A673 (cell line): ENCODE data around the gene PTX4. TPM values are rescaled to one million over a fixed set of nuclear protein-coding genes. Genes with fewer than 3 reads are reported as not detected.

ENCODE experiments used
- BruUV-seq: library from RNA; stranded (reverse); fragments of 400-500 nt; replicated peaks from 2 replicates; lab custom pipeline; 2021; lab: Mats Ljungman, UMichigan
- CTCF ChIA-PET: fragments of 300-600 bp; sonication (Branson Sonifier 250); formaldehyde crosslinking; loops from one replicate; lab custom pipeline; 2022; ENCODE audit warnings: antibody characterized with exemption; lab: Charles Lee
- POLR2A ChIA-PET: fragments of 300-600 bp; sonication (Branson Sonifier 250); formaldehyde crosslinking; loops from one replicate; lab custom pipeline; 2022; ENCODE audit warnings: antibody characterized with exemption; ENCODE audit not compliant: low non-redundant PET; lab: Charles Lee
- DNase-seq: peaks from one replicate; pipeline ENCODE4 v3.0.0-alpha.2; 2015; ENCODE audit warnings: low spot score
- H3K27ac ChIP-seq: fragments of 200-600 bp; sonication (generic); 2 replicates; pipeline ENCODE4 v1.5.1; 2016; ENCODE audit warnings: mixed run types, low read depth, mild to moderate bottlenecking, mixed read lengths, antibody characterized with exemption, low read length; ENCODE audit not compliant: poor library complexity, severe bottlenecking
- H3K27me3 ChIP-seq: fragments of 200-600 bp; sonication (generic); replicated peaks from 2 replicates; pipeline ENCODE4 v1.6.1; 2017; ENCODE audit warnings: mixed run types, low read depth, mild to moderate bottlenecking, mixed read lengths, antibody characterized with exemption, low read length; ENCODE audit not compliant: insufficient read depth, poor library complexity
- H3K36me3 ChIP-seq: fragments of 200-600 bp; sonication (generic); 2 replicates; pipeline ENCODE4 v1.6.1; 2016; ENCODE audit warnings: mixed run types, mild to moderate bottlenecking, mixed read lengths, antibody characterized with exemption, low read length; ENCODE audit not compliant: insufficient read depth, poor library complexity, severe bottlenecking
- H3K4me1 ChIP-seq: fragments of 200-600 bp; sonication (generic); 2 replicates; pipeline ENCODE4 v1.6.1; 2017; ENCODE audit warnings: mixed run types, mild to moderate bottlenecking, mixed read lengths, antibody characterized with exemption, low read length; ENCODE audit not compliant: insufficient read depth, poor library complexity, severe bottlenecking
- H3K4me3 ChIP-seq: fragments of 200-600 bp; sonication (generic); 2 replicates; pipeline ENCODE4 v1.5.1; 2016; ENCODE audit warnings: low read depth, mixed run types, mild to moderate bottlenecking, mixed read lengths, low read length; ENCODE audit not compliant: poor library complexity, severe bottlenecking
- H3K9me3 ChIP-seq: fragments of 200-600 bp; sonication (generic); 2 replicates; pipeline ENCODE4 v1.6.1; 2016; ENCODE audit warnings: mixed run types, low read depth, mild to moderate bottlenecking, mixed read lengths, antibody characterized with exemption, low read length; ENCODE audit not compliant: poor library complexity, severe bottlenecking
- EZH2 ChIP-seq: fragments of 200-600 bp; sonication (generic); IDR thresholded peaks from 2 replicates; pipeline ENCODE4 v1.6.1; 2017; ENCODE audit warnings: borderline replicate concordance, low read depth, mild to moderate bottlenecking, mixed read lengths, antibody characterized with exemption, low read length; ENCODE audit not compliant: poor library complexity, severe bottlenecking
- intact Hi-C: fragments of 100-400 bp; cut with micrococcal nuclease; formaldehyde crosslinking; loops from one replicate; pipeline ENCODE4 v1.10.0; 2022; ENCODE audit not compliant: unreplicated experiment
- total RNA-seq: library from RNA; stranded (reverse); gene quantifications from 2 replicates; pipeline ENCODE4 v1.2.3, GENCODE V29; 2021
- TF ChIP-seq, protein P1 (sequence below): fragments of 300-800, 200-600 bp; sonication (generic); conservative IDR thresholded peaks from 2 replicates; pipeline ENCODE4 v1.5.1; 2017; ENCODE audit warnings: low read depth, mild to moderate bottlenecking, antibody characterized with exemption, low read length, moderate library complexity, mixed read lengths

Gene PTX4
- total RNA-seq, 1 experiment from 2014 or later = not detected

DNA sequence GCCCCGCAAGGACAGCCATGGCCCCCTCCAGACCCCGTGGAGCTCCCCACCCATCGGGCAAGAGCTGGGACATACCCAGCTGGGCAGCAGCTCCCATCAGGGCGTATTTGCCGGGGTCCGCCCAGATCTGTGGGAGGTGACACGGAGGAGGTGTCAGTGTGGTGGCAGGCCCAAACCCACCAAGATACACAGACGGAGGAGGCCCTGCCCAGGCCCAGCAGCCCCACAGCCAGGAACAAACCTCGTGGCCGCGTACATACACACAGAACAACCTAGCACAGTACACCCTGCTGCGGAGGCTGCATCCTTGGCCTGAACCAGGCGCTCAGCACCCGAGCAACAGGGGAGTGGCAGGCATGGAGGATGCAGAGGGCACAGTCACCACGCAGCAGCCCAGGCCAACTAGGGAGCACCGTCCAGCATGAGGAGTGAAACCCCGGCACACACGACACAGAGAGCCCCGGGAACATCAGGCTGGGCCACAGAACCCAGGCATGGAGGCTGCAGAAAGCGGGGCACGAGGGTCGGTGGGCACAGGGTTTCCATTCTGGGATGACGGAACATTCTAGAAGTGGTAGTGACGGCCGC, 39.4 kb downstream of the PTX4 start:
- intact Hi-C loops = no loop called here
- Histone ChIP-seq H3K36me3 (peaks cover 6% of the 10 kb centered on the region), H3K4me3 (no peak overlapping the region), H3K27ac (no peak overlapping the region), H3K27me3 (no peaks in the 10 kb centered on the region), H3K9me3 (no peaks in the 10 kb centered on the region), H3K4me1 (no peaks in the 10 kb centered on the region)
- CTCF ChIA-PET = no interaction called here
- no peak for DNase-seq
- TF ChIP-seq EZH2 = no peak
- TF ChIP-seq, protein P1, sequence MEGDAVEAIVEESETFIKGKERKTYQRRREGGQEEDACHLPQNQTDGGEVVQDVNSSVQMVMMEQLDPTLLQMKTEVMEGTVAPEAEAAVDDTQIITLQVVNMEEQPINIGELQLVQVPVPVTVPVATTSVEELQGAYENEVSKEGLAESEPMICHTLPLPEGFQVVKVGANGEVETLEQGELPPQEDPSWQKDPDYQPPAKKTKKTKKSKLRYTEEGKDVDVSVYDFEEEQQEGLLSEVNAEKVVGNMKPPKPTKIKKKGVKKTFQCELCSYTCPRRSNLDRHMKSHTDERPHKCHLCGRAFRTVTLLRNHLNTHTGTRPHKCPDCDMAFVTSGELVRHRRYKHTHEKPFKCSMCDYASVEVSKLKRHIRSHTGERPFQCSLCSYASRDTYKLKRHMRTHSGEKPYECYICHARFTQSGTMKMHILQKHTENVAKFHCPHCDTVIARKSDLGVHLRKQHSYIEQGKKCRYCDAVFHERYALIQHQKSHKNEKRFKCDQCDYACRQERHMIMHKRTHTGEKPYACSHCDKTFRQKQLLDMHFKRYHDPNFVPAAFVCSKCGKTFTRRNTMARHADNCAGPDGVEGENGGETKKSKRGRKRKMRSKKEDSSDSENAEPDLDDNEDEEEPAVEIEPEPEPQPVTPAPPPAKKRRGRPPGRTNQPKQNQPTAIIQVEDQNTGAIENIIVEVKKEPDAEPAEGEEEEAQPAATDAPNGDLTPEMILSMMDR = no peak
- BruUV-seq = no TSS peak
- POLR2A ChIA-PET = no interaction called here

DNA sequence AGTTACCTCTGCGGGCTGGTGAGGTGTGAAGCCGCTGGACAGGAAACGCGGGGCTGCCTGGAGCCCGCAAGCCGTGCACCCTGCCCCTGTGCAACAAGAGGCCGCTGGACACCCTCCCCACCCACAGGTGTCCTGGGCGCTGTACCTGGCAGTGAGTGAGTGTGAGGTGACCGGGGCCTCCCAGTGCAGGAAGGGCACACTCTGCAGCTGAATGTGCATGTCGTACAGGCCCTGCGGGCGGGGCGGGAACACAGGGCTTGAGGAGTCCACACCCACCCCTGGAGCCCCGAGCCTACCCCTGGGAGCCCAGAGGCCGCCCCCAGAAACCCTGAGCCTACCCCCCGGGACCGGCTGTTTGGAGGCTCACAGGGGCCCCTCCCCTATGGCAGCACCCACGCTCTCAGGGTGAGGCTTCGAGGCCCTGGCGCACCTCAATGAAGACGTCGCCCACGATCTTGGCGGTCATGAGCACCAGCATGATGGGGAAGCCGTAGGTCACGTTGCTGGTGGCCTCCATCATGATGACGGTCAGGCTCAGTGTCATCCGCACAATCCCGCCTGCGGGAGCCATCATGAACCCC, 40.1 kb downstream of the PTX4 start:
- TF ChIP-seq, protein P1 = no peak
- TF ChIP-seq EZH2 = no peak
- no peak for DNase-seq
- intact Hi-C loops = no loop called here
- H3K4me3 ChIP-seq = no peak overlapping the region
- H3K27ac ChIP-seq = no peak overlapping the region
- ChIA-PET POLR2A (no interaction called here), CTCF (no interaction called here)
- H3K27me3 ChIP-seq = no peaks in the 10 kb centered on the region
- H3K9me3 ChIP-seq = no peaks in the 10 kb centered on the region
- no TSS peak for BruUV-seq
- no peaks in the 10 kb centered on the region for H3K4me1 ChIP-seq
- H3K36me3 ChIP-seq = peaks cover 6% of the 10 kb centered on the region

DNA sequence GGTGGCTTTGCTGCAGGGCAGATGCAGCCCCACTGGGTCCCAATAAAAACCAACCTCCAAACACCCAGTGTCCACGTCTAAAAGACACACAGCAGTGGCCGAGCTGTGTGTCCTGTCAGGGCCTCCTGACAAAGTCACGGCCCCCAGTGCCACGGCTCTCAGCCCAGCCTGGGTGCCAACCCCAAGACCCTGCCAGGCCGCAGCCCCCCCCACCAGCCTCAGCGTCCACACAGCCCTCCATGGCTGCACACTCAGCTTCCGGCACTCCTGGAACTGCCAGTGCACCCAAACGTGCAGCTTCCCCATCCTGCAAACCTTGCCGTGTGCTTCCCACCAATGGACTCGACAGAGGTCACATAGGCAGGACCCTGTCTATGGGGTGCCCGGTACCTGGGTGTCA, 40.8 kb downstream of the PTX4 start:
- Histone ChIP-seq H3K4me3 (no peak overlapping the region), H3K27me3 (no peaks in the 10 kb centered on the region), H3K9me3 (no peaks in the 10 kb centered on the region), H3K27ac (no peak overlapping the region), H3K36me3 (peaks cover 6% of the 10 kb centered on the region), H3K4me1 (no peaks in the 10 kb centered on the region)
- ChIA-PET CTCF (no interaction called here), POLR2A (no interaction called here)
- intact Hi-C loops = no loop called here
- TF ChIP-seq, protein P1 = no peak
- TF ChIP-seq EZH2 = no peak
- BruUV-seq = no TSS peak
- DNase-seq = no peak
